K562 treated with DMSO at 1 percent for 4 hours (cell line): Measurements from ENCODE around the gene DR1. TPM values are rescaled to one million over a fixed set of nuclear protein-coding genes. Genes with fewer than 3 reads are reported as not detected.

Experiments used
- total RNA-seq: library from RNA; unstranded; fragments of 300-600 nt; gene quantifications from 2 replicates; pipeline ENCODE4 v1.2.3, GENCODE V29; 2022; ENCODE audit not compliant: insufficient read depth

DR1 gene
- 33.8 and 34.4 TPM in 2 replicates for total RNA-seq

GRCh38 chr1:93345633-93346420 is at the start of gene DR1:
TSS of gene DR1 (plus strand) at chr1:93345907. CDS start at chr1:93346646, 739 bp downstream.

Other genes with a start within 250 kb of the DR1 start
- 23.0 and 34.1 TPM in 2 replicates for gene TMED5, start 165.5 kb upstream of the DR1 start, total RNA-seq
- 21.1 and 30.0 TPM in 2 replicates for gene CCDC18, start 165.2 kb upstream of the DR1 start, total RNA-seq
- 3.8 and 5.4 TPM in 2 replicates for gene FNBP1L, start 102.2 kb downstream of the DR1 start, total RNA-seq